NCI-H128 (cell line): ENCODE results near the gene DRAM1.
A peak's percentile ranks its signal among the peaks of the same experiment; 100 is the strongest.

ENCODE experiments used
- DNase-seq: peaks from one replicate; lab custom pipeline; 2025; ENCODE audit not compliant: unreplicated experiment; lab: John Stamatoyannopoulos, UW

Gene DRAM1

DNA sequence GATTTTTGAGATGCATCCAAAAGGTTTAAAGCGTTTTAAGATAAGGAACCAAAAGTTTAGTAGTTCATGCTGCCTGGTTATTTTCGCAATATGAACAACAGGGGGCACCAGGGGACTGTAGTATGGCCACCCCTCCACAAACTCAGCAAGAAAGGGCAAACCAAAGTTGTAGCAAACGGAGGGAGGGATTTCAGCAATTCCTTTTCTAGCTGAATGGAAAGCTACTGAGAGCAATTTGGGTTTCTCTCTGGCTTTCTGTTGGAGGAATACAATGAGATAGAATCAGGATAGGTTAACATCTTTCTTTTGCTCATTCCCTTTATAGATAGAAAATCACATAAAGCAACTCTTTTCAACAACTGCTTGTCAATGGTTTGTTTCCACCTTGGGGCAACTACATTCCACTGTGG lies 62.5 kb downstream of the DRAM1 start:
- DNase-seq, result peak; percentile 28

DNA sequence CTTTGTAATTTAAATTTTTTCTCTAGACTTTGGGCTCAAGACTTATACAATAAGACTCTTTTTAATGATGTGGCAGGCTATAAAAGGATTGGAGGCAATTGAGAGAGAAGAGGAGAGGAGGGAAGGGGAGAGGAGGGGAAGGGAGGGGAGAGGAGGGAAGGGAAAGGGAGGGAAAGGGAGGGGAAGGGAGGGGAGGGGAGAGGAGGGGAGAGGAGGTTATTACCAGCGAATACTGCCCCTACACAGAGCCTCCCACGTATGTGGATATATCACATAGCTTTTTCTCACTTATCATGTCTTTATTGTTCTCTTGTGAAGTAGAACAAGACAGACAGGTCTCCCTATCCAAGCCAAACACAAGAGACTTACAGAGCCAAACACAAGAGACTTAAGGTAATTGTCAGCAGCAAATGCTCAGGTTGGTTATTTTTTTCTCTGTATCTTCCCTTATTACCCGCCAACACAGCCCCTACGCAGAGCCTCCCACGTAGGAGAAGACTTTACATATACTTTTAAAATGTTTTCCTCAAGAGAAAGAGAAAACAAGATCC lies 63.1 kb downstream of the DRAM1 start:
- no peak for DNase-seq

DNA sequence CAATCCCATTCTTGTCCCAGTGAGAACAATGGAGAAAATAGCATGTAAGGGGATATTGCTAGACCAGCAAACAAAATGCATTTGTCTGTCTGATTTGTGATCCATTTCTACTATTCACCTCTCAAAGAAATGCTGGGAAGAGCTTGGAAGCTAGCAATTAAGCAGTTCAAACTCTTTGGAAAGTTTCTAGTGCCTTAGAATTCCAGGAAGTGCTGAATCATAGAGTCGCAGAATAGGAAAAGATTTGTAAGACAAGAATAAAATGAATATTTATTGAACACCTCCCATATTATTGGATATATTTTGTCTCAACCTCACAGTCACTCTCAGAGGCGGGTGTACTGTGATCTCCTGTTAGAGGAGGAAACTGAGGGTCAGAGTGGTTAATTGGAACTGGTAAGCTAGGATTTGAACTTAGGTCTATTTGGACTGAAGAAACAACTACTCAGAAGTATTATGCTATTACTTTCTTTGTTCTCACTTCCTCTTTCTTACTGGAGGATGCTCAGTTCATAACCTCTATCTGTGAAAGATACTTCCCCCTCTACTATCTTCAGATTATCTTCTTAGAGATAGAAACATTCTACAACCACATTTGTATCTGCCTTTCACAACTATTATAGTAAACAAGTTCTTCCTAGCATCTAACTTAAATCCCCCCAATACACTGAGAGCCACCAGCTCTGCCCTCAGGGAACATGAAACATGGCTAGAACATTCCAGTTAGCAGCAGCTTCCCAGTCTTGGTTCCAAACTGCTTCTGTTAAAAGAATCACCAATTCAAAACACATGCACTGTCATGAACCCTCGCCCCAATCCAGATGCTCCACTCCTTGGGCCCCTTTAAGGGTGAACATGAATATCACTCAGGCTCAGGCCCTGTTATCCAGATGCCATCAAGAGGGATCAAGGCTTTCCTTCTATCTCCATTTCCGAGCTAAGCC lies 64.2 kb downstream of the DRAM1 start:
- DNase-seq, result no peak

DNA sequence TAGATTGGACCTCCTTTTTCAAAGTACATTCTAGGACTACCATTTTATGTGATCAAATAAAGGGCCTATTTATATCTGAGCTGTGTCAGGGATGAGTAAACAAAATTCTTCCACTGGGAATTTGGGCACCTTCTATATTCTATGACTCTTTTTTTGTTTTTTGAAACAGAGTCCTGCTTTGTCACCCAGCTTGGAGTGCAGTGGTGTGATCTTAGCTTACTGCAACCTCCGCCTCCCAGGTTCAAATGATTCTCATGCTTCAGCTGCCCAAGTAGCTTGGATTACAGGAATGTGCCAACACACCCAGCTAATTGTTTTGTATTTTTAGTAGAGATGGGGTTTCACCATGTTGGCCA lies 64.8 kb downstream of the DRAM1 start:
- DNase-seq, result no peak

DNA sequence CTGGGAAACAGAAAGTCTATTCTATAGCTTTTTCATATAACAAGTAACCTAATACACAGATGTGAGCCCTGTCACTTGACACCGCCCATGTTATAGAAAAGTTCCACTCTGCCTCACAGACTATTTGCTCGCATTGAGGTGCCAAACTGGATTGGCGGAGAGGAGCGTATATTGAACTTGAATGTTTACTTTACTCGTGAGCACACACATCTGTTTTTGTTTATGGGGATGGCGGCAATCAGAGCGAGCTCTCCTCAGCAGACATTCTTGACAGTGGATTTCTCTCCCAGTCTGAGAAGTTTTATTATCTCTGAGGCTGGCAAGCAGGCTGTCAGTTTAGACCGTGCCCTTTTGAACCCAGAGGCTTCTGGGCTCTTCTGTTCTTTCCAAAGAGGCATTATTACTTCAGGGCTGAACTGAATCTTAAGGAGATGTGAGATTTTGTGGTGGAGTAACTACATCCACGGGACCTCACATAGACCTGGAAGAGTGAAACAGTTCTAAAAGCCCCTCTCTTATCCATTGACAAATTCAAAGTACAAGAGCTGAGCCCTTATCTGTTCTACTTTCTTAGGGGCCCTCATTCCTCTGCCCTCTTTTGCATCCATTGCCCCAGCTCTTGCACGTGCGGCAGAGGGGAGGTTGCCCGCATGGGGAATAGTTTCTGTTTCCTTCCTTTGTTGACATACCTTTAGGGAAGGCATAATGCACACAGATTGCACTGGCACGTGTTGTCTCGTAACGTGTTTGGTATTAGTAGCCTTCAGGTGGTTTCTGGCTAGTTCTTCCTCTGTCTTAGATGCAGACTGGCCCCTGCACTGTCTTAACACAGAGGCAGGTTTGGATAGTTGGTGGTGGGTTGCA lies 68.2 kb downstream of the DRAM1 start:
- DNase-seq, result no peak

DNA sequence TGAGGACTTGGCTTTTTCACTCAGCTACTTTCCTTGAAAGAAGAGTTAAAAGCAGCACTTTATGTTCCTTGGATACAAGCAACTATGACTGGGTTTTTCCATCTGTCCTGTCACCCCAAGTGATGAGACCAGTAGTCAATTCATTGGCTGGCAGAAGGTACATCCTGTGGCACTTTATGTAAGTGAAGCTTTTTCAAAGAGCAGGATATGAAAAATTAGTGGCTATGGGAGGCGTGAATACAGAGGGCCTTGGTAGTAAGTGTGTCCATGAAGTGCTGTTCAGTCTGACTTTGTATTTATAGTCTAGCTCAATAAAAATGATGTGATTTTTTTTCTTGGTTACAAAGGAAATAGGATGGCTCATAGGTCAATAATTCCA lies 68.8 kb downstream of the DRAM1 start:
- DNase-seq, result no peak

DNA sequence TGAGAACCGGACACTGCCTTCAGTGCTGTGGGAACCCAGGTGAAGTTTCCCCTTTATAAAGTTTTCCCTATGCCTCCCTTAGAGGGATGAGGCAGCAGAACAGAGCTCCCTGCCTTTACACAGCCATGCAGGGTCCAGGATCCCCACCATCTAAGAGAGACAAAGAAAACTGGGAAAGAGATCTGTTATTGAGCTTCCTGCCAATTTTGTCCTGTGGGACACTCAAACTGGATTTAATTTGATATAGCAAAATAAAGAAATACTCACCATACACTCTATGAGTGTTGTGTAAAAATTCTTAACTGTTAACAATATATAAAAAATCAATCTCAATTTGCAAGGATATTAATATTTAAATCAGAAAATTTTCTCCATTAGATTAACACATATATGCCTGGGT lies 69.9 kb downstream of the DRAM1 start:
- no peak for DNase-seq

DNA sequence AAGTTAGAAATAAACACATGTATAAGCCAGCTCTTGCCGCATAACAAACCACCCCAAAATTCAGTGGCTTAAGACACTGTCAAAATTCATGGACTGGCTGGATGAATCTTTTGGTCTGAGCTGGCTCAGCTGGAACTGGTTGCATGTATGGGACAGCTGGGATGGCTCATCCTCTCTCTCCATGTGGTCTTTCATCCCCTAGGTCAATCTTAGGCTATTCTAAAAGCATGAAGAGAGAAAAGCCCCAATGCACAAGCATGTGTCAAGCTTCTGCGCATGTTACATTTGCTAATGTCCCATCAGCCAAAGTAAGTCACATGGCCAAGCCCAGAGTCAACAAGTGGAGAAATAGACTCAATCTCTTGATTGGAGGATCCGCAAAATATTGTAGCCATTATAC lies 71.0 kb downstream of the DRAM1 start:
- DNase-seq, result no peak

DNA sequence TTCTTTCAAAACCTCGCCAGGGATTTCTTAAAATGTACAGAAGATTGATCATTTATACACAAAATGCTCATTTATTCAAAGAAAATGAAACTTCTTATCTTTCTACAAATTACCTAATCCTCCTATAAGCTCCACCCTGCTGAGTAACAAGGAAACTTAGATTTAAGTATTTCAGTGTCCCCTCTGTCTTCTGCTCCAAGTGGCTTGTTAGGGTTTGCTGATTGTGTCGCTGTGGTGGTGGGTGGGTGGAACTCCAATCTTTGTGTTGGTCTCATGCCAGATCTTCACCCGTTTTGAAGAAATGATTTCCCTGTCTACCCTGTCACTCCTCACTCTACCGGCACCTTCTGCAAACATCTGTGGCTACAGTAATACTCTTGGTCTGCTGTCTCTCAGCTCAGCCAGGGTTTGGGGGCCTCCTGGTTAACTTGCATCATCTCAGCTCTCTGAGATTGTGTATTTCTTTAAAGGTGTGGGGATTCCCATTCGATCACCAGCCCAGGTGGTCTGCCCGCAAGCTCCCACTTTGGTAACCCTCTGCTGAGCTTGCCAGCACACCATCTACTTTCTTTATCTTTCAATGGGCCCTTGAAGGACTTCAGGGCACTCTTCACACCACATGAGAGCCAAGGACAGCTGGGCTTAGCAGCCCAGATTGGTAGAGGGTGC lies 73.8 kb downstream of the DRAM1 start:
- no peak for DNase-seq

DNA sequence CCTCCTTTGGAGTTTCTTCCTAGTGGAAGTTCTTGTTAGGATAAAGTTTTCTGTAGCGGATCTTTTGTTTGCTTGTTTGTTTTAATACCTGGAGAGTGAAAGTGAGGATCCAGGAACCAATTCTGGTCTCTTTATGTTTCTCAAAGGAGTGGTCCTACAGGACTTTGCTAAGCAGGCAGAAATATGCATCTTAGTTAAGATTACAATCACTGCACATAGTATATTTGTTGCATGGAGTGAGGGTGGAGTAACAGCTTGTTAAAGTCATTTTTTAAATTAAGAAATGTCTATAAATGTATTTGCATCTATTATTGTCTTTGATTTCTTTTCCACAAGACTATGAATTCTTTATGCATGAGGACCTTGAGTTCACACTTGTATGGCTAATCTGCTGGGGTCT lies 76.7 kb downstream of the DRAM1 start:
- DNase-seq, result no peak

DNA sequence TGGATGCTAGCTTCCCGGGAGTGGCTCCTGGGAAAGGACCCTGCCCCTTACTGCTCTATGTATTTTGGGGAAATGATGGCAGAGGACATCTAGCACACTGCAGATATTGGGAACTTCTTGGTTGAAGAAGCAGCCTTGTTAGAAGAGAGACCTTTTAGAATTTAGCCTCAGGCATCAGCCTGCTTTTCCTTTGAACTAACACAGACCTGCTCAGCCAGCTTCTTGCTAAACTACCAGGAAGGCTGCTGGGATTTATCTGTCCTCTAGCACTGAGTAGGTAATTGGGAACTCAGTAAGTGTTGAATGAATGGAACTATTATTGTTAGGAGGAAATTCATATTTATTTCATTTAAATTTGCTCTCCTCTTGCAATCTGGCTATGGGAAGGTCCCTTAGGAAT lies 77.3 kb downstream of the DRAM1 start:
- no peak for DNase-seq

DNA sequence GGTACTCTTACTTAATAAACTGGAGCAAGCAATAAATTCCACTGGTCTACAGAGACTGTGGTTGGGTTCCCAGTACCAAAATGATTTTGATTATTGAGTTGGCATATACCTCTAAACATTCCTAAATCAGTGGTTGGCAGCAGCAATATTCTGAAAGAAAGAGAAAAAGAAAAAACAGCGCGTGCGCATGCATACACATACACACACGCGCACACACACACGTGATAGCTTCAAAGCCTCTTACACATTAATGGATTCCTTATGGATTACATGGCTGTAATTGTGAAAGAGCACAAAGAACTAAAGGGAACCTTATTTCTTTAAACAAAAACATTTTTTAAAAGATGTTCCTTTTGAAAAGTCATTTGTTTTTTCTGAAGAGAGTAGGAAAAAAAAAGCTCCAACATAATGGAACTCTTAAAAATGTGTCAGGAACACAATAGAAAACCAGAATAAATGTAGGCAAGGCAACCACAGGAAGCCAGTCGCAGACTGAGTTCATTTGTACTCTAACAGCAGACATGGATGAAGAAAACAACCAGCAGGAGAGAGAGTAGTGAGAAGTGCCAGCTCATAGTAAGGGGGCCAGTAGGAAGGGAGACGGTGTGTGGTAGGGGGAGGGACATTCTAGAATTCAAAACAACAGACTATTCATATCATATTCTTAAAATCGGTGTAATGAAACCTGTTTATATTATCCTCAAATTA lies 80.0 kb downstream of the DRAM1 start:
- no peak for DNase-seq

DNA sequence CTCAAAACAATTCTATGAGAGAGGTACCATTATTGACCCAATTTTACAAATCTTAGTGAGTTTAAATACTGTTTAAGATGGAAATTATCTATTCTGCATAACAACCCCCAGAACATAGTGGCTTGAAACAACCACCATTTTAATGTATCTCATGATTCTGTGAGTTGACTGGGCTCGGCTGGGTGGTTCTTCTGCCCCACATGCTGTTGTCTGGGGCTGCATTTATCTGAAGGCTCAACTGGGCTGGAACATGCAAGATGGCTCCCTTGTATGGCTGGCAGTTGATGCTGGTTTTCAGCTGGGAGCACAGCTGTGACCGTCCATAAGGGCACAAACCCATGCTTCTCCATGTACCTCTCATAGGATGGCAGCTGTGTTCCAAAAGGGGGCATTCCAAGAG lies 82.2 kb downstream of the DRAM1 start:
- no peak for DNase-seq

DNA sequence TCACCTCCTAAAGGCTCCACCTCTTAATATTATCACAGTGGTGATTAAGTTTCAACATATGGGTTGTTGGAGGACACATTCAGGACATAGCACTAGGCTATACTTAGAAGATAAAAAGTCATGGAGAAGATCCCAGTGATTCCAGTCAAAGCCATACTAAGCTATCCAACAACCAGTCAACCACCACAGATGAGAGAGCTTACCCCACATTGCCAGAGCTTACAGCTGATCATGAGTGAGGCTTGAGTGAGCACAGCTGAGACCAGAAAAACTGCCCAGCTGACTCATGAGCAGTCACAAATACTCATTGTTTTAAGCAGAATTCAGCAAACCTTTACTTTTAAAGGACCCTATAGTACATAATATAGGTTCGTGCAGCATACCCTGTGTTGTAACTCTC lies 85.1 kb downstream of the DRAM1 start:
- no peak for DNase-seq

DNA sequence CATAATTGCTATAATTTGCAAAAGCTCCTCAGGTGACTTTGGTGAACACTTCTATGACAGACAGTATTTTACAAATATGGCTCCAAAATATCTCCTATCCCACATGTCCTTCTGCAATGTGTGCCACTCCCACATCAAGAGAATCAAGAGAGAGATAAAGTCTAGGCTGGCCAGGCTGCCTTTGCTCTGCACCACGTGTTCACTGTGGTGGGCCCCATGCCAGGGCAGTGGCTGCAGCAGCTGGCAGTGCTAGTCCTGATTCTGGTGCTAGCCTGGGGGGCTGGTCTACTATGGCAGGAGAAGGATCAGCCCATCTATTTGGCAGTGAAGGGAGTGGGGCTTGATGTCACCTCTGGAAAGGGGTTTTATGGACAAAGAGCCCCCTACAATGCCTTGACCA lies 86.3 kb downstream of the DRAM1 start:
- DNase-seq, result no peak

DNA sequence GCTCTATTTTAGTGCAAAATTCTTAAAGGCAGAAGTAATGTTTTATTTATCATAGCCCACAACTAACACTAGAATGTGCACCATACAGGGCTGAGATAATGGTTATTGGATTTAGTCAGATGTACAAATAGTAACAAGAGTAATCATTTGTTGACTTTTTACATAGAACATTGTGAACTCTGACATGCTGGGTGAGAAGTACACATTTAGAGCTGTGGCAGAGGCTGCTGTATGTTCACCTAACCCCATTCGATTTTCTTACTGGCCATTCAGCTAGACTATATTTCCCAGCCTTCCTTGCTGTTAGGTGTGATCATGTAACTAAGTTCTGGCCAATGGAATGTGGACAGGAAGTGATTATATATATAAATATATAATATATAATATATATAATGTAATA lies 89.1 kb downstream of the DRAM1 start:
- no peak for DNase-seq

DNA sequence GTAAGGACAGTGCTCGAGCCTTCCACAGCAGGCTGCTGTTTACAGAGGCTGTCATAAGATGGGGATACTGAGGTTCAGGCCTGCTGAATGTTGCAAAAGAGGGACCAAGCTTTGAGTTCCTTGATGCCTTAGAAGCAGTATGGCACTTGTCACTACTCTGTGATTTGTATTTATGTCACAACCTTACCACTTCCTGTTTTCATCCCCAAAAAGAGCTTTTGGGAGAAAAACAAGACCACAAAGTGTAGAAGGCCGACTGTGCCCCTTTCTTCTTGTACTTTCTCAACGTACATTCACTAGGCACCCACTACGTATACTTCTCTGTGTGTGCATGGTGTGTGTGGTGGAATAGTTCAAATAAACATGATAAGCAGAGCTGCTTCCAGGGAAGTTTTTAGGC lies 90.1 kb downstream of the DRAM1 start:
- DNase-seq, result no peak

DNA sequence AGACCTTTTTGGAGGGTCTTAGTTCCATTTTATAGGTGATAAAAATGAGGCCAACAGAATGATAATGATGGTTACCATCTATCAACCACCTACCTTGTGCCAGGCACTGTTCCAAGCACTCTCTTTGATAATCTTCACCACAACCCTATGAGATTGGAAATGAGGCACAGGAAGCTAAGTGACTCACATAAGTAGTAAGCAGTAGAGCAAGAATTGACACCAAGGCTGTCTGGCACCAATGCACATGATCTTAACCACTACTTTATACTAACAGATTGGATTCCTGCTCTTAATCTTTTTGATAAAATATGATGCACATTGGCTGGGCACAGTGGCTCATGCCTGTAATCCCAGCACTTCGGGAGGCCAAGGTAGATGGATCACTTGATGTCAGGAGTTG lies 91.4 kb downstream of the DRAM1 start:
- no peak for DNase-seq
